Brain microvascular endothelial cell (primary cell): ENCODE results near the gene JOSD1.

Experiments used
- DNase-seq: peaks from one replicate; pipeline ENCODE4 v3.0.0-alpha.2; 2020
- H3K27ac ChIP-seq: fragments of 250-450 bp; sonication (Bioruptor Pico); 2 replicates; pipeline ENCODE4 v1.5.1; 2020; ENCODE audit warnings: mild to moderate bottlenecking, moderate library complexity
- H3K27me3 ChIP-seq: fragments of 250-450 bp; sonication (Bioruptor Pico); replicated peaks from 2 replicates; pipeline ENCODE4 v1.5.1; 2020; ENCODE audit warnings: mild to moderate bottlenecking
- H3K36me3 ChIP-seq: fragments of 250-450 bp; sonication (Bioruptor Pico); replicated peaks from 2 replicates; pipeline ENCODE4 v1.5.1; 2020; ENCODE audit warnings: mild to moderate bottlenecking
- H3K4me3 ChIP-seq: 2 replicates; pipeline ENCODE4 v1.5.1; 2011; ENCODE audit warnings: low read depth, mild to moderate bottlenecking, control low read depth, low read length, moderate library complexity
- CTCF ChIP-seq: IDR thresholded peaks from 2 replicates; pipeline ENCODE4 v1.5.1; 2011; ENCODE audit warnings: low read depth, mild to moderate bottlenecking, moderate library complexity, low read length, control low read depth, inconsistent platforms; ENCODE audit errors: missing control alignments
- in situ Hi-C: cut with HindIII; loops from 2 replicates; pipeline ENCODE4 v1.10.0; 2017; ENCODE audit warnings: low sequenced_read_pairs, low pct_ligation_motif_present

Gene JOSD1

GRCh38 chr22:38705235-38706100 lies 4.7 kb upstream of the JOSD1 start, which contains the start of gene GTPBP1:
Gene GTPBP1 (plus strand): TSS chr22:38705944. CDS start chr22:38705956, 12 bp downstream.
- in situ Hi-C loops: no loop called here
- peak; percentile 100 for DNase-seq
- peak; percentile 17 for TF ChIP-seq CTCF
- Histone ChIP-seq H3K4me3 (peak within 1 kb of the TSS; percentile 92), H3K27ac (peak within 1 kb of the TSS; percentile 88), H3K27me3 (no peaks in the 10 kb centered on the region), H3K36me3 (peaks cover 2% of the 10 kb centered on the region)

DNA sequence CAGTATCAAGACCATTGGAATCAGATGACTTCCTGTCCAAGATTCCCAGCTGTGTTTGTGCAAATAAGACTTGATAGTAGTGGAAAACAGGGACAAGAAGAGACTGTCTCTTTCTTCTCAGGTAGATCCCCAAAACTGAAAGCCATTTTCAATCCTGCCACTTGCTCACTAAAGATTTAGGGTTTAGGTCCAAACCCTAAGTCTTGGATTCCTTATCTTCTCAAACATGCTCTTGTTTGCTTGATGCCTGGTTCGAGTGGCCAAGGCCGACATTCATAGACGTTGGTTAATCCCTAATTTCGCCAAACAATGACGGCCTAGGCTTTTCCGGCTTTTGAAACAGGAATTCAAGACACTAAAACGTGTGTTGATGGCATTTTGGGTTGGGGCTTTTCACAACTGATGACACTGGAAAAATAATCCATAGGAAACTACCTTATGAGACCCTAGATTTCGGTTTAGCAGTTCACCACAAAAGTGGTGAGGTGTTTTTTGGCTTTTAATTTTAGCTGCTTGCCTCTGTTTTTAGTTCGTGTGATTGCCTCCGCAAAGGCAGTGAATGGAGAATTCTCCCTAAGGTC lies 4.0 kb upstream of the JOSD1 start:
- peaks cover 4% of the 10 kb centered on the region for H3K36me3 ChIP-seq
- H3K27ac ChIP-seq: peak overlapping the region; percentile 22
- no peaks in the 10 kb centered on the region for H3K27me3 ChIP-seq
- no peak for DNase-seq
- no peak for TF ChIP-seq CTCF
- in situ Hi-C loops: no loop called here
- peak overlapping the region; percentile 47 for H3K4me3 ChIP-seq

- no peak for TF ChIP-seq CTCF
- Histone ChIP-seq H3K4me3 (peak overlapping the region; percentile 87), H3K27ac (peak overlapping the region; percentile 97), H3K27me3 (no peaks in the 10 kb centered on the region), H3K36me3 (peaks cover 4% of the 10 kb centered on the region)
- no peak for DNase-seq
- in situ Hi-C loops: no loop called here
Measured at GRCh38 chr22:38700270-38700788, 414 bp downstream of the JOSD1 start.

GRCh38 chr22:38699784-38700183 lies 959 bp downstream of the JOSD1 start:
- TF ChIP-seq CTCF: no peak
- DNase-seq: no peak

DNA sequence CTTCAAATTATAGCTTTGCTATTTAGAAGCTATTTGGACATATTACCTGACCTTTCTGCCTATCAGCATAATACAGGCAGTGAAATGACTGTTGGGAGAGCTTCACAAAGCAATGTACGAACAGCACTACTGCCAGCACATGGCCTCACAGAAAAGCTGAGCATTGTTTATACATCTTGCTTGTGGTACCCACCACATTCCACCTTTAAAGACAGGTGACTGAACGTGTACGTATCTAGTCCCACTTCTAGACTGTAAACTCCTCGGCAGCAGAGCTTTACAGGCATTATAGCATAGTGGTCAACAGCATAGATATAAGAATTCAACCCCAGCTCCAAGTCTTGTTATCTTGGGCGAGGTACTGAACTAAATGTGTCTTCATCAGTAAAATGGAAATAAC lies 1.6 kb downstream of the JOSD1 start:
- peak overlapping the region; percentile 97 for H3K27ac ChIP-seq
- peaks cover 8% of the 10 kb centered on the region for H3K36me3 ChIP-seq
- TF ChIP-seq CTCF: no peak
- DNase-seq: no peak
- H3K4me3 ChIP-seq: peak overlapping the region; percentile 87
- in situ Hi-C loops: no loop called here
- no peaks in the 10 kb centered on the region for H3K27me3 ChIP-seq

More at GRCh38 chr22:38699784-38700183, 959 bp downstream of the JOSD1 start:
- Histone ChIP-seq H3K27me3 (no peaks in the 10 kb centered on the region), H3K36me3 (peaks cover 4% of the 10 kb centered on the region), H3K27ac (peak overlapping the region; percentile 97), H3K4me3 (peak overlapping the region; percentile 87)
- in situ Hi-C loops: no loop called here
